Amniotic epithelial cell (primary cell): ENCODE data around the gene SLC30A3.

Experiments used
- DNase-seq: peaks from one replicate; pipeline ENCODE4 v3.0.0-alpha.2; 2010; ENCODE audit warnings: low read depth

Gene SLC30A3

GRCh38 chr2:27258051-27258450, 4.8 kb downstream of the SLC30A3 start:
- no peak for DNase-seq

GRCh38 chr2:27256855-27257454, 5.9 kb downstream of the SLC30A3 start:
- DNase-seq: no peak

GRCh38 chr2:27255660-27256059, 7.2 kb downstream of the SLC30A3 start:
- DNase-seq: peak; percentile 18

GRCh38 chr2:27255187-27255586, 7.7 kb downstream of the SLC30A3 start:
- DNase-seq: peak; percentile 12

GRCh38 chr2:27251766-27252165, 11.1 kb downstream of the SLC30A3 start:
- DNase-seq: no peak

- no peak for DNase-seq
Observed at GRCh38 chr2:27250652-27251379, 12.0 kb downstream of the SLC30A3 start.

GRCh38 chr2:27249891-27250651, 12.8 kb downstream of the SLC30A3 start:
- DNase-seq: peak; percentile 27

GRCh38 chr2:27249159-27249890, 13.5 kb downstream of the SLC30A3 start:
- DNase-seq: no peak

GRCh38 chr2:27247893-27248292, 15.0 kb downstream of the SLC30A3 start:
- no peak for DNase-seq

GRCh38 chr2:27245626-27246025, 17.2 kb downstream of the SLC30A3 start:
- no peak for DNase-seq

- no peak for DNase-seq
Observed at GRCh38 chr2:27245116-27245515, 17.7 kb downstream of the SLC30A3 start.

GRCh38 chr2:27243391-27244130, 19.3 kb downstream of the SLC30A3 start:
- DNase-seq: peak; percentile 57

- no peak for DNase-seq
Observed at GRCh38 chr2:27242614-27242951, 20.3 kb downstream of the SLC30A3 start.

GRCh38 chr2:27241761-27242613, 20.9 kb downstream of the SLC30A3 start:
- no peak for DNase-seq

- DNase-seq: no peak
Observed at GRCh38 chr2:27240406-27240805, 22.4 kb downstream of the SLC30A3 start.

- DNase-seq: no peak
Observed at GRCh38 chr2:27238976-27239375, 23.9 kb downstream of the SLC30A3 start.

GRCh38 chr2:27237341-27237945, 25.4 kb downstream of the SLC30A3 start:
- no peak for DNase-seq

GRCh38 chr2:27236626-27237025, 26.2 kb downstream of the SLC30A3 start:
- no peak for DNase-seq

- no peak for DNase-seq
Observed at GRCh38 chr2:27236136-27236535, 26.7 kb downstream of the SLC30A3 start.

GRCh38 chr2:27233341-27233740, 29.5 kb downstream of the SLC30A3 start:
- no peak for DNase-seq
